Measurements from ENCODE around the gene ARID3C.

ARID3C gene

DNA sequence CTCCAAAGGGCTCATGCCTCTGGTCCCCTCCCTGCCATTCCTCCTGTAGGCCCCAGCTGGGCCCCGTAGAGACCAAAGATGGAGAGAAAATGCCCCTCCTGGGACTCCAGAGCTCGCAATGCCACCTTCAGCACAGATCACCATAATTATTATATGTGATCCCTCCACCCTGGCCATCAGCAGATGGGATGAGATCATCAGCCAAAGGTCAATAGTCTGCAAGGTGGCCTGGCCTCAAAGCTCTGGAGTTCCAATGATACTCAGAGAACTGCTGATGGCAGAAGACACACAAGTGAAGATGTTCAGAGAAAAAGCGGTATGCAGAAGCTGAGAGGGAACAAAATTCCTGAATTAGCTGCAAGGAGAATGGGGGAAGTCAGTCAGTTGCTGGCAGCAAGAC lies 22.0 kb downstream of the ARID3C start:
- Histone ChIP-seq H3K4me1 (ENCODE audit: low read depth, poor library complexity, severe bottlenecking) (peaks cover 6% of the 10 kb centered on the region), H3K36me3 (ENCODE audit: insufficient read depth) (no peaks in the 10 kb centered on the region), H3K27ac (no peak overlapping the region), H4K20me1 (ENCODE audit: insufficient read depth) (no peaks in the 10 kb centered on the region), H3K4me3 (IDR thresholded peaks at IDR 0.05; ENCODE audit: insufficient read depth, low read depth, low read length) (no peak overlapping the region), H3K4me2 (no peak overlapping the region), H2AFZ (ENCODE audit: low read depth) (no peak overlapping the region), H3K27me3 (ENCODE audit: insufficient read depth, low read depth) (no peaks in the 10 kb centered on the region; the same call in 1 of the 2 replicates), H3K9ac (no peak overlapping the region), H3K79me2 (ENCODE audit: insufficient read depth, low read depth) (peaks cover 8% of the 10 kb centered on the region; the same call in 1 of the 2 replicates)
- TF ChIP-seq, protein P1, sequence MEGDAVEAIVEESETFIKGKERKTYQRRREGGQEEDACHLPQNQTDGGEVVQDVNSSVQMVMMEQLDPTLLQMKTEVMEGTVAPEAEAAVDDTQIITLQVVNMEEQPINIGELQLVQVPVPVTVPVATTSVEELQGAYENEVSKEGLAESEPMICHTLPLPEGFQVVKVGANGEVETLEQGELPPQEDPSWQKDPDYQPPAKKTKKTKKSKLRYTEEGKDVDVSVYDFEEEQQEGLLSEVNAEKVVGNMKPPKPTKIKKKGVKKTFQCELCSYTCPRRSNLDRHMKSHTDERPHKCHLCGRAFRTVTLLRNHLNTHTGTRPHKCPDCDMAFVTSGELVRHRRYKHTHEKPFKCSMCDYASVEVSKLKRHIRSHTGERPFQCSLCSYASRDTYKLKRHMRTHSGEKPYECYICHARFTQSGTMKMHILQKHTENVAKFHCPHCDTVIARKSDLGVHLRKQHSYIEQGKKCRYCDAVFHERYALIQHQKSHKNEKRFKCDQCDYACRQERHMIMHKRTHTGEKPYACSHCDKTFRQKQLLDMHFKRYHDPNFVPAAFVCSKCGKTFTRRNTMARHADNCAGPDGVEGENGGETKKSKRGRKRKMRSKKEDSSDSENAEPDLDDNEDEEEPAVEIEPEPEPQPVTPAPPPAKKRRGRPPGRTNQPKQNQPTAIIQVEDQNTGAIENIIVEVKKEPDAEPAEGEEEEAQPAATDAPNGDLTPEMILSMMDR (conservative IDR thresholded peaks at IDR 0.05; ENCODE audit: low read depth, low read length), result no peak

DNA sequence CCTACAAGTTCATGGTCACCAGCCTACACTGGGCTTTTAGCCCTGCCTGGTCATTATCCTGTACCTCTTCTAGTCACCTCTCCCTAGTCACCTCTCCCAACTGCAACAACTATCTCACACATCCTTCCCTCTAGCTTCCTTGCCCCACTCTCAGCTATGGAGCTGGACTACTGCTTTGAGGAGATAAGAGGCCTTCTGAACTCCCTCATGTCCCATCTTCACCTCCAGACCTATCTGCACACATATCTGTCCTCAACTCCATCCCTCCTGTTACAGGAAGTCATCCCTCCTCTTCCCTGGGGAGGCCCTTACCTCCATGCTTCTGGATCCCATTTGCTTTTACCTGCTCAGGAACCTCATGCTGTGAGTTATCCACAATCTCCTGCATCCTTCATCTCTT lies 22.7 kb downstream of the ARID3C start:
- no peaks in the 10 kb centered on the region for H3K36me3 ChIP-seq (ENCODE audit: insufficient read depth)
- no peak overlapping the region for H3K27ac ChIP-seq
- peaks cover 5% of the 10 kb centered on the region; the same call in 1 of the 2 replicates for H3K79me2 ChIP-seq (ENCODE audit: insufficient read depth, low read depth)
- H2AFZ ChIP-seq (ENCODE audit: low read depth), result no peak overlapping the region
- no peaks in the 10 kb centered on the region; the same call in 1 of the 2 replicates for H3K27me3 ChIP-seq (ENCODE audit: insufficient read depth, low read depth)
- H3K9ac ChIP-seq, result no peak overlapping the region
- H3K4me1 ChIP-seq (ENCODE audit: low read depth, poor library complexity, severe bottlenecking), result peaks cover 6% of the 10 kb centered on the region
- no peak overlapping the region for H3K4me3 ChIP-seq (IDR thresholded peaks at IDR 0.05; ENCODE audit: insufficient read depth, low read depth, low read length)
- no peak overlapping the region for H3K4me2 ChIP-seq
- TF ChIP-seq, protein P1 (conservative IDR thresholded peaks at IDR 0.05; ENCODE audit: low read depth, low read length), result no peak
- H4K20me1 ChIP-seq (ENCODE audit: insufficient read depth), result no peaks in the 10 kb centered on the region

GRCh38 chr9:34603610-34604231 lies 25.1 kb downstream of the ARID3C start:
- H3K4me3 ChIP-seq (IDR thresholded peaks at IDR 0.05; ENCODE audit: insufficient read depth, low read depth, low read length), result no peak overlapping the region
- no peak overlapping the region for H3K4me2 ChIP-seq
- no peak overlapping the region for H3K27ac ChIP-seq
- no peak overlapping the region for H2AFZ ChIP-seq (ENCODE audit: low read depth)
- H4K20me1 ChIP-seq (ENCODE audit: insufficient read depth), result no peaks in the 10 kb centered on the region
- no peaks in the 10 kb centered on the region for H3K4me1 ChIP-seq (ENCODE audit: low read depth, poor library complexity, severe bottlenecking)
- no peaks in the 10 kb centered on the region for H3K36me3 ChIP-seq (ENCODE audit: insufficient read depth)
- no peak overlapping the region for H3K9ac ChIP-seq
- TF ChIP-seq, protein P1 (conservative IDR thresholded peaks at IDR 0.05; ENCODE audit: low read depth, low read length), result peak; percentile 92
- H3K79me2 ChIP-seq (ENCODE audit: insufficient read depth, low read depth), result no peaks in the 10 kb centered on the region
- no peaks in the 10 kb centered on the region; the same call in 1 of the 2 replicates for H3K27me3 ChIP-seq (ENCODE audit: insufficient read depth, low read depth)

DNA sequence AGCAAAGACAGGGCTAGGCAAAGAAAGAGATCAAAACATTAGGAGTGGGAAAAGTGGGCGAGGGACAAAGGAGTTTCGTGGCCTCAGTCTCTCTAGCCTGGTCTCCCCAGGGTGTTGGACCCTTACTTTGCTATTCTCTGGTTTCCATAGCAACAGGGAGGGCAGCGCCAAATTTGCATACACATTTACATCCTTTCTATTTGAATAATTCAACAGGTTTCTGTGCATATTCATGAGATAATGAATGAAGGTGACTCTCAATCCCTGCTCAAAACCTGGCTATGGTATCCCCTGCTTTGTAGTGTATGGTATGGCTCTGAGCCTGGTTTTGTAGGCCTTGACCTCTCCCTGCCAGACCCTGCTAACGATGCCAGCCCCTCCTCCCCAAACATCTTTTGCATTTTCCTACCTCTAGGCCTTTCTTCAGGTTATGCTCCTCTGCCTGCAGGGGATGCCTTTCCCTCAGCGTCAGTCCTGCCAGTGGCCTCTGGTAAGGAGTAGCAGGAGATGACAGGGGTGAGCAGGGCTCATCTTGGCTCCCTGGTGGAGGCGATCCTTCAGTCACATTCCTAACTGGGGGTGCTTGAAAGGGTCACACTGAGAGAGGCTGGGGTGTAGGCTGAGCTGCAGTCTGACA lies 26.8 kb downstream of the ARID3C start:
- Histone ChIP-seq H3K4me3 (IDR thresholded peaks at IDR 0.05; ENCODE audit: insufficient read depth, low read depth, low read length) (no peak overlapping the region), H4K20me1 (ENCODE audit: insufficient read depth) (no peaks in the 10 kb centered on the region), H3K4me2 (no peak overlapping the region), H3K79me2 (ENCODE audit: insufficient read depth, low read depth) (no peaks in the 10 kb centered on the region), H3K27me3 (ENCODE audit: insufficient read depth, low read depth) (no peaks in the 10 kb centered on the region; the same call in 1 of the 2 replicates), H3K4me1 (ENCODE audit: low read depth, poor library complexity, severe bottlenecking) (no peaks in the 10 kb centered on the region), H3K27ac (no peak overlapping the region), H3K36me3 (ENCODE audit: insufficient read depth) (no peaks in the 10 kb centered on the region), H2AFZ (ENCODE audit: low read depth) (no peak overlapping the region), H3K9ac (no peak overlapping the region)
- TF ChIP-seq, protein P1 (conservative IDR thresholded peaks at IDR 0.05; ENCODE audit: low read depth, low read length), result no peak
